SU-DHL-6 (cell line): Measurements from ENCODE around the gene RAB3GAP2.
"Not testable (repeated sequence)": the region's sequence is repeated elsewhere in the genome, so short reads cannot be mapped to it uniquely, and the experiment has no call there.

Experiments used
- H2AFZ ChIP-seq: fragments of 200-600 bp; sonication (generic); 2 replicates; pipeline ENCODE4 v1.6.1; 2014; ENCODE audit warnings: low read depth, mild to moderate bottlenecking, moderate library complexity, mixed read lengths, antibody characterized with exemption, low read length; ENCODE audit not compliant: severe bottlenecking
- H3F3A ChIP-seq: fragments of 200-600 bp; shearing (Covaris generic); 2 replicates; pipeline ENCODE4 v1.6.0; 2016; ENCODE audit warnings: antibody characterized with exemption, mild to moderate bottlenecking; ENCODE audit not compliant: insufficient read depth
- H3K27ac ChIP-seq: fragments of 200-600 bp; sonication (generic); 2 replicates; pipeline ENCODE4 v1.5.1; 2016; ENCODE audit warnings: low read depth, mild to moderate bottlenecking, low read length, moderate library complexity, mixed read lengths
- H3K27me3 ChIP-seq: fragments of 200-600 bp; sonication (generic), shearing (Covaris generic); 2 replicates; pipeline ENCODE4 v1.6.0; 2014; ENCODE audit warnings: mild to moderate bottlenecking, low read length
- H3K36me3 ChIP-seq: fragments of 200-600 bp; sonication (generic); 2 replicates; pipeline ENCODE4 v1.6.1; 2014; ENCODE audit warnings: mild to moderate bottlenecking, low read length, mixed read lengths
- H3K4me2 ChIP-seq: fragments of 300-600, 200-600 bp; shearing (Covaris generic), sonication (generic); 2 replicates; pipeline ENCODE4 v1.6.0; 2014; ENCODE audit warnings: low read length, low read depth, mild to moderate bottlenecking; ENCODE audit not compliant: poor library complexity, severe bottlenecking
- H3K4me3 ChIP-seq: fragments of 200-600 bp; sonication (generic); 2 replicates; pipeline ENCODE4 v1.5.1; 2014; ENCODE audit warnings: antibody characterized with exemption, low read length, mild to moderate bottlenecking, mixed read lengths; ENCODE audit not compliant: insufficient read depth, poor library complexity, severe bottlenecking
- H3K79me2 ChIP-seq: fragments of 200-600 bp; sonication (generic); 2 replicates; pipeline ENCODE4 v1.6.1; 2014; ENCODE audit warnings: mild to moderate bottlenecking, low read length, moderate library complexity; ENCODE audit not compliant: insufficient read depth
- H3K9ac ChIP-seq: fragments of 200-600 bp; sonication (generic); 2 replicates; pipeline ENCODE4 v1.7.0; 2014; ENCODE audit warnings: mild to moderate bottlenecking, low read length
- H3K9me2 ChIP-seq: fragments of 200-600 bp; sonication (generic); replicated peaks from 2 replicates; pipeline ENCODE4 v1.6.1; 2014; ENCODE audit warnings: low read length; ENCODE audit not compliant: insufficient read depth
- H3K9me3 ChIP-seq: fragments of 200-600 bp; sonication (generic); 2 replicates; pipeline ENCODE4 v1.6.1; 2014; ENCODE audit warnings: low read length, mixed read lengths; ENCODE audit not compliant: insufficient read depth
- H4K20me1 ChIP-seq: fragments of 200-600 bp; sonication (generic); 2 replicates; pipeline ENCODE4 v1.6.1; 2014; ENCODE audit warnings: low read depth, mild to moderate bottlenecking, antibody characterized with exemption, low read length, moderate library complexity, mixed read lengths
- CTCF ChIP-seq: fragments of 200-600 bp; sonication (generic); IDR thresholded peaks from one replicate; pipeline ENCODE4 v1.5.1; 2017; ENCODE audit warnings: antibody characterized with exemption, mild to moderate bottlenecking, low read length, moderate library complexity; ENCODE audit not compliant: insufficient read depth, poor library complexity, severe bottlenecking
- EZH2phosphoT487 ChIP-seq: fragments of 200-600 bp; sonication (generic), shearing (Covaris generic); conservative IDR thresholded peaks from 2 replicates; pipeline ENCODE4 v1.6.1; 2018; ENCODE audit warnings: mild to moderate bottlenecking, antibody characterized with exemption, low read length, moderate library complexity, mixed read lengths

Gene RAB3GAP2

GRCh38 chr1:220219136-220219442, 53.2 kb downstream of the RAB3GAP2 start:
- Histone ChIP-seq H3K27ac (peak overlapping the region; percentile 94), H3F3A (peaks cover 53% of the 10 kb centered on the region)

GRCh38 chr1:220218397-220219135, 53.7 kb downstream of the RAB3GAP2 start:
- not testable (repeated sequence) for H4K20me1 ChIP-seq, H3K9me2 ChIP-seq, H3K36me3 ChIP-seq, H2AFZ ChIP-seq, H3K27me3 ChIP-seq, H3K4me3 ChIP-seq, H3K9me3 ChIP-seq
- H3K79me2 ChIP-seq = peaks cover 73% of the 10 kb centered on the region
- peak overlapping the region; percentile 75 for H3K4me2 ChIP-seq
- peak overlapping the region; percentile 39 for H3K9ac ChIP-seq
- peak overlapping the region; percentile 94 for H3K27ac ChIP-seq
- TF ChIP-seq CTCF = peak; percentile 44
- H3F3A ChIP-seq = peaks cover 51% of the 10 kb centered on the region

More at GRCh38 chr1:220219136-220219442, 53.2 kb downstream of the RAB3GAP2 start:
- Histone ChIP-seq H3K27me3 (no peaks in the 10 kb centered on the region), H3K4me3 (no peak overlapping the region), H4K20me1 (no peaks in the 10 kb centered on the region), H3K36me3 (peaks cover 6% of the 10 kb centered on the region; the same call in 1 of the 2 replicates), H3K9me2 (no peaks in the 10 kb centered on the region), H3K9me3 (no peaks in the 10 kb centered on the region), H3K4me2 (peak overlapping the region; percentile 75), H3K9ac (peak overlapping the region; percentile 39), H2AFZ (no peak overlapping the region), H3K79me2 (peaks cover 75% of the 10 kb centered on the region)
- TF ChIP-seq EZH2phosphoT487 = no peak
- no peak for TF ChIP-seq CTCF

GRCh38 chr1:220217383-220217988, 54.8 kb downstream of the RAB3GAP2 start:
- Histone ChIP-seq H3K27me3 (no peaks in the 10 kb centered on the region), H2AFZ (no peak overlapping the region), H3F3A (peaks cover 40% of the 10 kb centered on the region), H3K4me2 (no peak overlapping the region), H4K20me1 (no peaks in the 10 kb centered on the region), H3K79me2 (peaks cover 66% of the 10 kb centered on the region), H3K9ac (no peak overlapping the region), H3K9me2 (no peaks in the 10 kb centered on the region), H3K27ac (peak overlapping the region; percentile 36; the same call in 1 of the 2 replicates), H3K4me3 (no peak overlapping the region), H3K36me3 (peaks cover 15% of the 10 kb centered on the region; the same call in 1 of the 2 replicates), H3K9me3 (no peaks in the 10 kb centered on the region)
- TF ChIP-seq CTCF (peak; percentile 64), EZH2phosphoT487 (no peak)
